BE2C (cell line): Measurements from ENCODE around the gene VWA5B2.

Experiments used
- DNase-seq: peaks from one replicate; pipeline ENCODE4 v3.0.0-alpha.2; 2020
- H3K27me3 ChIP-seq: fragments of 250-450 bp; sonication (Bioruptor Pico); 2 replicates; pipeline ENCODE4 v1.5.1; 2020; ENCODE audit warnings: mild to moderate bottlenecking
- H3K36me3 ChIP-seq: fragments of 250-450 bp; sonication (Bioruptor Pico); 2 replicates; pipeline ENCODE4 v1.5.1; 2020; ENCODE audit warnings: mild to moderate bottlenecking
- H3K4me1 ChIP-seq: fragments of 250-450 bp; sonication (Bioruptor Pico); 2 replicates; pipeline ENCODE4 v1.5.1; 2020
- H3K4me3 ChIP-seq: 2 replicates; pipeline ENCODE4 v1.5.1; 2011; ENCODE audit warnings: low read depth, low read length
- H3K9me3 ChIP-seq: fragments of 250-450 bp; sonication (Bioruptor Pico); 2 replicates; pipeline ENCODE4 v1.5.1; 2020
- CTCF ChIP-seq: IDR thresholded peaks from 2 replicates; pipeline ENCODE4 v1.5.1; 2012; ENCODE audit warnings: mild to moderate bottlenecking, low read depth, low read length

VWA5B2 gene

GRCh38 chr3:184289426-184289938, 60.1 kb downstream of the VWA5B2 start:
- H3K9me3 ChIP-seq: no peaks in the 10 kb centered on the region
- TF ChIP-seq CTCF: peak; percentile 84
- no peak overlapping the region for H3K4me3 ChIP-seq
- H3K4me1 ChIP-seq: no peaks in the 10 kb centered on the region
- no peaks in the 10 kb centered on the region for H3K27me3 ChIP-seq
- H3K36me3 ChIP-seq: no peaks in the 10 kb centered on the region
- peak; percentile 81 for DNase-seq

GRCh38 chr3:184290331-184290730, 60.9 kb downstream of the VWA5B2 start:
- no peak for TF ChIP-seq CTCF
- Histone ChIP-seq H3K36me3 (no peaks in the 10 kb centered on the region), H3K4me1 (no peaks in the 10 kb centered on the region), H3K27me3 (no peaks in the 10 kb centered on the region), H3K9me3 (no peaks in the 10 kb centered on the region), H3K4me3 (no peak overlapping the region)
- DNase-seq: no peak

GRCh38 chr3:184291044-184291737, 61.8 kb downstream of the VWA5B2 start:
- Histone ChIP-seq H3K4me1 (no peaks in the 10 kb centered on the region), H3K9me3 (no peaks in the 10 kb centered on the region), H3K4me3 (no peak overlapping the region), H3K27me3 (no peaks in the 10 kb centered on the region), H3K36me3 (no peaks in the 10 kb centered on the region)
- TF ChIP-seq CTCF: no peak
- DNase-seq: no peak
